WERI-Rb-1 (cell line): ENCODE measurements around the gene CIP2A.

Experiments used
- DNase-seq: peaks from one replicate; pipeline ENCODE4 v3.0.0-alpha.2; 2020
- H3K27ac ChIP-seq: fragments of 250-450 bp; sonication (Bioruptor Pico); 2 replicates; pipeline ENCODE4 v1.5.1; 2020; ENCODE audit warnings: mild to moderate bottlenecking, moderate library complexity
- H3K27me3 ChIP-seq: fragments of 250-450 bp; sonication (Bioruptor Pico); 2 replicates; pipeline ENCODE4 v1.5.1; 2021; ENCODE audit warnings: mild to moderate bottlenecking, low read depth, moderate library complexity; ENCODE audit not compliant: insufficient read depth, severe bottlenecking
- H3K36me3 ChIP-seq: fragments of 250-450 bp; sonication (Bioruptor Pico); 2 replicates; pipeline ENCODE4 v1.5.1; 2020; ENCODE audit warnings: mild to moderate bottlenecking, moderate library complexity
- H3K4me3 ChIP-seq: 2 replicates; pipeline ENCODE4 v1.5.1; 2011; ENCODE audit warnings: low read depth, mild to moderate bottlenecking, control low read depth, low read length
- H3K9me3 ChIP-seq: fragments of 250-450 bp; sonication (Bioruptor Pico); 2 replicates; pipeline ENCODE4 v1.5.1; 2021; ENCODE audit warnings: mild to moderate bottlenecking, moderate library complexity; ENCODE audit not compliant: severe bottlenecking
- TF ChIP-seq, protein P1 (sequence below): IDR thresholded peaks from 2 replicates; pipeline ENCODE4 v1.5.1; 2011; ENCODE audit warnings: low read depth, mild to moderate bottlenecking, control low read depth, inconsistent platforms, low read length

The CIP2A gene

DNA sequence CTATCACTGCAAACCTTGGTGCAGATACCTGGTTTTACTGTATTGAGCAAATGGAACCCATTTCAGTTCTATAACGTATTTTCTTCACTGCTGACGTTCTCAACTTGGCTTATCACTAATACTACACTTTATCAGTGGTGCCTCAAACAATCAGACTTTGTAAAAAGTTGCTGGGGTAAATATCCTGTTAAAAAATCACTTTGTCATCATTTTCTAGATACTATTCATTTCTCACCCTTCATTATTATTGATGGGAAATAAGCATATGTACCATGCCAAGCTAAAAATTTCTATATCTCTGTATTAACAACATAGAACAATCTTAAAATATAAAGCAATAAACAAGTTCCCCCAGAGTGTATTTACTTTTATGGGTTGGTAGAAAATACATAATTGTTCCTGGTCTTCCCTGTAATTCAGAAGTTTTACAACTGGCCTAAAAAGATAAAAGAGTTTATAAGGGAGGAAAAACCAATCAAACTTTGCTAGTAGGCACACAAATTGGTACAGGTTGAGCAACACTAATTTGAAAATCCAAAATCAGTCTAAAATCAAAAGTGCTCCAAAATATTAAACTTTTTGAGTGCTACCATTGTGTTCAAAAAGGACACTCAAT lies 33.2 kb downstream of the CIP2A start:
- H3K4me3 ChIP-seq, result no peak overlapping the region
- H3K27me3 ChIP-seq, result no peaks in the 10 kb centered on the region
- no peak overlapping the region for H3K27ac ChIP-seq
- DNase-seq, result no peak
- no peaks in the 10 kb centered on the region for H3K9me3 ChIP-seq
- TF ChIP-seq, protein P1, sequence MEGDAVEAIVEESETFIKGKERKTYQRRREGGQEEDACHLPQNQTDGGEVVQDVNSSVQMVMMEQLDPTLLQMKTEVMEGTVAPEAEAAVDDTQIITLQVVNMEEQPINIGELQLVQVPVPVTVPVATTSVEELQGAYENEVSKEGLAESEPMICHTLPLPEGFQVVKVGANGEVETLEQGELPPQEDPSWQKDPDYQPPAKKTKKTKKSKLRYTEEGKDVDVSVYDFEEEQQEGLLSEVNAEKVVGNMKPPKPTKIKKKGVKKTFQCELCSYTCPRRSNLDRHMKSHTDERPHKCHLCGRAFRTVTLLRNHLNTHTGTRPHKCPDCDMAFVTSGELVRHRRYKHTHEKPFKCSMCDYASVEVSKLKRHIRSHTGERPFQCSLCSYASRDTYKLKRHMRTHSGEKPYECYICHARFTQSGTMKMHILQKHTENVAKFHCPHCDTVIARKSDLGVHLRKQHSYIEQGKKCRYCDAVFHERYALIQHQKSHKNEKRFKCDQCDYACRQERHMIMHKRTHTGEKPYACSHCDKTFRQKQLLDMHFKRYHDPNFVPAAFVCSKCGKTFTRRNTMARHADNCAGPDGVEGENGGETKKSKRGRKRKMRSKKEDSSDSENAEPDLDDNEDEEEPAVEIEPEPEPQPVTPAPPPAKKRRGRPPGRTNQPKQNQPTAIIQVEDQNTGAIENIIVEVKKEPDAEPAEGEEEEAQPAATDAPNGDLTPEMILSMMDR, result no peak
- peaks cover 76% of the 10 kb centered on the region for H3K36me3 ChIP-seq

DNA sequence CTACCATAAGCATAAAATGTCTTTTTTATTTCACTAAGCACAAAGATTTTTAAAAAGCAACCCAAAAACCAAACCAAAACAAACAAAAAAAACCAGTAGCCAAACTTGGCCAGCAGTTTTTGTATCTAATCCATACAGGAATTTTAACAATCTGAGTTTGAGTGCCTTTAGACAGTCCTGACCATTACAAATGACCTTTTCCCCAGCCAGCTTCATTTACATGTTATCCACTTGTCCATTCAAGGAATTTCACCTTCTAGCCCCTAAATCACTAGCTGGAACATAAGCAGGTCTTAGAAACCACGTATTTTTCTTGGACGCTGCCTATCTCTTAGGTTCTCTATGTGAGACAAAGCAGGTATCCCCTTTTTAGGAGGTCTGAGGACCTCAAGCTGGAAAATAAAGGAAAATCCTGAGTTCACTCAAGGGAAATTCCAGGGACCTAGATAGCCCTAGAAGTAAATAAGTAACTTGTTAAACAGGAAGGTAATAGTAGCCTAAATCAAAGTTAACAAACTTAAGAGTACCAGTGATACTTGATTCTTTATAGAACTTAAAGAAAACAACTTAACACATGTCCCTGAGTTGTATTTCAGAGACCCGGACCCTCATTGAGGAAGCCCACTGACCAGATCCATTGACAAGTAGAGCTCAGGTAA lies 34.2 kb downstream of the CIP2A start:
- Histone ChIP-seq H3K36me3 (peaks cover 77% of the 10 kb centered on the region), H3K4me3 (no peak overlapping the region), H3K27ac (no peak overlapping the region), H3K9me3 (no peaks in the 10 kb centered on the region), H3K27me3 (no peaks in the 10 kb centered on the region)
- no peak for DNase-seq
- TF ChIP-seq, protein P1, result no peak

DNA sequence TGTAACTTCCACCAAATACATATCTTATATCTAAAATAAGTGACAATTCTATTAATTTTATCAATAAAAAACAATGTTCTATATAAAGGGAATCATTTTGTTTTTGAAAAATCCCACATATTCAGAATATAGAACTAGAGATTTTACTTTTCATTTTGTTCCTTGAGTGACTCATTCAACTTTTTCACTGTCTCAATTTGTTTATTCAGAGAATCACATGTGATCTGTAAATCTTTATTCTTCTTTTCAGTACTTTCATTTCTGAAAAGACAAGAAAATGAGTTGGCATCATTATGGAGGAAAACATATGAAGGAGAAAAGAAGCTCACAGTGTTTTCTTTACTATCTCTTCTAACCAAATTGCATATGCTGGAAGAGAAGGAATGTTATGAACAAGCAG lies 35.0 kb downstream of the CIP2A start:
- TF ChIP-seq, protein P1, result no peak
- no peak overlapping the region for H3K27ac ChIP-seq
- no peaks in the 10 kb centered on the region for H3K9me3 ChIP-seq
- peaks cover 69% of the 10 kb centered on the region for H3K36me3 ChIP-seq
- no peak for DNase-seq
- no peak overlapping the region for H3K4me3 ChIP-seq
- H3K27me3 ChIP-seq, result no peaks in the 10 kb centered on the region

DNA sequence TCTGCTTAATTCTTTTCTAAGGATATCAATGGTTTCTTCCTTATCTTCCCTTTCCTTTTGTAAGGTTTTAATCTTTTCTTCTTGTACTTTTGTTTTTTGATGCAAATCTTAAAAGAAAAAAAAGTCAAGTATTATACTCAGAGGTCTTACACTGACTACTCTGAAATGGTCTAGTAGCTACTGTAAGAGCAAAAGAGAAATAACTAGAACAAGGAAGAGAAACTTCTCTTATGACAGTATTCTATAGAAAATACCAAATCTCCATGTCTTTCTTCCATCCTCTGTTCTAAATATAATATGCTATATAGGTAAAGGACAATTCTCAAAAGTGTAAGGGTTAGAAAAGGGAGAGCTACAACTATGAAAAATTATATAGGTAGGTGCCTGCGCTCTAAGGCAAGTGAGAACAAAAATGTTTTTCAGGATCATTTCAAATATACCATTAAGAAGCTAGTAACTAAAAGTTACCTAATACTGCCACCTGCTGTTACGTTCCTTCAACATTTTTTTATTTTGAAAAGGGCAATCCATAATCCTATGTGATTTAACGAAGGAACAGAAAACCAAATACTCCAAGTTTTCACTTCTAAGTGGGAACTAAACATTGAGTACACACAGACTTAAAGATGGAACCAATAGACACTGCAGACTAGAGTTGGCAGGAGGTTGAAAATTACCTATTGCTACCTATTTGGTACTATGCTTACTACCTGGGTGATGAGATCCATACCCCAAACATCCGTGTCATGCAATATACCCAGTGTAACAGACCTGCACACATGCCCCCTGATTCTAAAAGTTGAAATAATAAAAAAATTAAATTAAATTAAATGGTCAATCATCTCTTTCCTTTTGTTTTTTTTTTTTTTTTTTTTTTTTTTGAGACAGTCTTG lies 36.7 kb downstream of the CIP2A start:
- DNase-seq, result no peak
- Histone ChIP-seq H3K27ac (no peak overlapping the region), H3K9me3 (no peaks in the 10 kb centered on the region), H3K27me3 (no peaks in the 10 kb centered on the region), H3K36me3 (peaks cover 59% of the 10 kb centered on the region), H3K4me3 (no peak overlapping the region)
- TF ChIP-seq, protein P1, result 0 out of 2 replicates have a peak, but pooled peaks have one; percentile 4

DNA sequence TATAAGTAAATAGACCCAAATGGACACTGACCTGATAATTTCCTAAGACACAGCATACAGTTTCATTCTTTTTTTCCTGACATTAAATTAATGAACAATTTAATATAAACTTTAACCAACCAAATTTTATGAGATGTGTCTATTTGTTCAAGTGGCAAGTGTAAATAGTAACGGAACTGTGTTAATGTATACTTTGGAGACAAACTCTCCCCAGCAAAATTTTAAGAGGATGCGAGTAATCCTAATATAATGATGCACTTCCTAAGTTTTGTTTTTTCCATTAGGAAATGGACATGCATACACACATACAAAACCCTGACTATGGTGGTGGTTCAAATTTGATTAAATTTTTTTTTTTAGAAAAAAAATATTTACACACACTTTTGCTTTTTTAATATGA lies 40.4 kb downstream of the CIP2A start:
- H3K27me3 ChIP-seq, result no peaks in the 10 kb centered on the region
- DNase-seq, result no peak
- peaks cover 31% of the 10 kb centered on the region for H3K36me3 ChIP-seq
- H3K27ac ChIP-seq, result no peak overlapping the region
- TF ChIP-seq, protein P1, result no peak
- H3K4me3 ChIP-seq, result no peak overlapping the region
- no peaks in the 10 kb centered on the region for H3K9me3 ChIP-seq
